HepG2 (cell line): ENCODE results near the gene CASD1. TPM values are rescaled to one million over a fixed set of nuclear protein-coding genes. Genes with fewer than 3 reads are reported as not detected.
A peak's percentile ranks its signal among the peaks of the same experiment; 100 is the strongest.

Experiments
- FOXA3 ChIP-seq: IDR thresholded peaks from 2 replicates; pipeline ENCODE4 v1.6.1; 2016; ENCODE audit warnings: missing genetic modification reagents, missing compliant biosample characterization
- MYPOP ChIP-seq: sonication (generic); formaldehyde crosslinking; IDR thresholded peaks from 2 replicates; pipeline ENCODE4 v1.8.1; 2023; ENCODE audit warnings: mild to moderate bottlenecking, moderate library complexity, missing genetic modification reagents
- PAXIP1 ChIP-seq: sonication (generic); formaldehyde crosslinking; conservative IDR thresholded peaks from 2 replicates; pipeline ENCODE4 v1.4.0; 2020; ENCODE audit warnings: mild to moderate bottlenecking, missing genetic modification reagents, moderate library complexity
- POLR2A ChIP-seq, 2 experiments: IDR thresholded peaks; 2 replicates each; pipeline ENCODE4 v1.6.1; 2011; ENCODE audit warnings: low read depth in 2 of 2, low read length in 2 of 2, mild to moderate bottlenecking in 1 of 2, moderate library complexity in 1 of 2; ENCODE audit not compliant: insufficient read depth in 1 of 2
- RERE ChIP-seq: IDR thresholded peaks from 2 replicates; pipeline ENCODE4 v1.6.1; 2016; ENCODE audit warnings: low read depth, missing genetic modification reagents, missing compliant biosample characterization
- SOX13 ChIP-seq, 3 experiments: fragments of 450-650 bp in 1 of 3; sonication (generic) in 1 of 3; formaldehyde crosslinking in 1 of 3; IDR thresholded peaks in 2 of 3; conservative IDR thresholded peaks in 1 of 3; 2 replicates each; pipeline versions ENCODE4 v1.5.0 to v1.6.1; 2016 to 2020; ENCODE audit warnings: antibody characterized with exemption in 1 of 3, mild to moderate bottlenecking in 1 of 3, missing compliant biosample characterization in 1 of 3, missing genetic modification reagents in 1 of 3, moderate library complexity in 1 of 3
- ZBTB21 ChIP-seq: sonication (generic); formaldehyde crosslinking; IDR thresholded peaks from 2 replicates; pipeline ENCODE4 v1.4.0; 2020; ENCODE audit warnings: missing genetic modification reagents
- ZNF280D ChIP-seq: sonication (generic); formaldehyde crosslinking; IDR thresholded peaks from 2 replicates; pipeline ENCODE4 v1.5.1; 2020; ENCODE audit warnings: mild to moderate bottlenecking, missing genetic modification reagents
- polyA plus RNA-seq, 8 experiments: library from polyadenylated mRNA; depleted of rRNA in 3 of 8; stranded (reverse) in 7 of 8; unstranded in 1 of 8; fragments of >200 nt; fragmentation: Illumina TruSeq in 4 of 8; extraction: Trizol in 4 of 8; gene quantifications; 2 replicates each; pipeline versions ENCODE4 v1.2.1 to v1.2.3, GENCODE V29; 2011 to 2016; ENCODE audit warnings: low read depth in 4 of 8, missing spikeins in 1 of 8, mixed read lengths in 1 of 8; ENCODE audit not compliant: insufficient read depth in 1 of 8
- total RNA-seq, 5 experiments: library from RNA; depleted of rRNA; stranded (reverse); fragments of >200 nt; fragmentation: Illumina TruSeq; extraction: Trizol; gene quantifications; 2 replicates each; pipeline ENCODE4 v1.2.3, GENCODE V29; 2016; ENCODE audit warnings: low read depth in 1 of 5
- TF ChIP-seq, protein P1 (sequence below): sonication (generic); formaldehyde crosslinking; IDR thresholded peaks from 2 replicates; pipeline ENCODE4 v1.4.0; 2020; ENCODE audit warnings: missing genetic modification reagents, borderline replicate concordance

The CASD1 gene
- total and polyA plus RNA-seq, 2 of the 13 experiments (the other 11 are each of a cell fraction or from before 2014, with no cell fraction given): 22.9 to 32.6 TPM

DNA sequence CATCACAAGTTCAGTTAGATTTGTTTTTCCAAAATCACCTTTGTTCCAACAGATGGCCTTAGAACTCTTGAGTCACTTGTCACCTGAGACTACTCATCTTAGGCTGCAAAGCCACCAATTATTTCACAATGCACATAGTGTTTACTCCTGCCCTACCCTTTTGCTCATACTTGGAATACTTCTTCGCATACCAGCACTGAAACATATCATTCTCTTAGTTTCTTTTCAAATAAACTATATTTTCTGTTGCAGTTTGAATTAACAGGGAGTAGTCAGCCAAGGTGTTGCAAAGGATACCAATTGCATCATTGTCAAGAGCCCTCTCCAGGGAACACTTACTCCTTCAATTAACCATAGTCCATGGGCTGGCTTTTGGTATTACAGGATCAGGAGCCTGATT, 71.0 kb downstream of the CASD1 start (continued):
- TF ChIP-seq RERE (CRISPR knock-in tag) (peak; percentile 72; the same call in 1 of the 2 replicates), MYPOP (CRISPR knock-in tag) (peak; percentile 39; the same call in 1 of the 2 replicates), PAXIP1 (CRISPR knock-in tag) (peak; percentile 73), FOXA3 (CRISPR knock-in tag) (peak; percentile 93), ZBTB21 (CRISPR knock-in tag) (no peak), POLR2A (IDR thresholded peaks at IDR 0.05; ENCODE audit: insufficient read depth in 1 of 2, low read depth in 2 of 2, low read length in 2 of 2) (no peak), SOX13 (IDR thresholded peaks at IDR 0.05) (peak; percentile 65; the same call in 1 of the 2 replicates), SOX13 (CRISPR knock-in tag; conservative IDR thresholded peaks at IDR 0.05 in 1 of 2, IDR thresholded peaks at IDR 0.05 in 1 of 2) (peak in 1 of 2 experiments; percentile 96; a peak in 2 of 4 replicates), ZNF280D (CRISPR knock-in tag) (0 out of 2 replicates have a peak, but pooled peaks have one; percentile 36)
- TF ChIP-seq, protein P1, sequence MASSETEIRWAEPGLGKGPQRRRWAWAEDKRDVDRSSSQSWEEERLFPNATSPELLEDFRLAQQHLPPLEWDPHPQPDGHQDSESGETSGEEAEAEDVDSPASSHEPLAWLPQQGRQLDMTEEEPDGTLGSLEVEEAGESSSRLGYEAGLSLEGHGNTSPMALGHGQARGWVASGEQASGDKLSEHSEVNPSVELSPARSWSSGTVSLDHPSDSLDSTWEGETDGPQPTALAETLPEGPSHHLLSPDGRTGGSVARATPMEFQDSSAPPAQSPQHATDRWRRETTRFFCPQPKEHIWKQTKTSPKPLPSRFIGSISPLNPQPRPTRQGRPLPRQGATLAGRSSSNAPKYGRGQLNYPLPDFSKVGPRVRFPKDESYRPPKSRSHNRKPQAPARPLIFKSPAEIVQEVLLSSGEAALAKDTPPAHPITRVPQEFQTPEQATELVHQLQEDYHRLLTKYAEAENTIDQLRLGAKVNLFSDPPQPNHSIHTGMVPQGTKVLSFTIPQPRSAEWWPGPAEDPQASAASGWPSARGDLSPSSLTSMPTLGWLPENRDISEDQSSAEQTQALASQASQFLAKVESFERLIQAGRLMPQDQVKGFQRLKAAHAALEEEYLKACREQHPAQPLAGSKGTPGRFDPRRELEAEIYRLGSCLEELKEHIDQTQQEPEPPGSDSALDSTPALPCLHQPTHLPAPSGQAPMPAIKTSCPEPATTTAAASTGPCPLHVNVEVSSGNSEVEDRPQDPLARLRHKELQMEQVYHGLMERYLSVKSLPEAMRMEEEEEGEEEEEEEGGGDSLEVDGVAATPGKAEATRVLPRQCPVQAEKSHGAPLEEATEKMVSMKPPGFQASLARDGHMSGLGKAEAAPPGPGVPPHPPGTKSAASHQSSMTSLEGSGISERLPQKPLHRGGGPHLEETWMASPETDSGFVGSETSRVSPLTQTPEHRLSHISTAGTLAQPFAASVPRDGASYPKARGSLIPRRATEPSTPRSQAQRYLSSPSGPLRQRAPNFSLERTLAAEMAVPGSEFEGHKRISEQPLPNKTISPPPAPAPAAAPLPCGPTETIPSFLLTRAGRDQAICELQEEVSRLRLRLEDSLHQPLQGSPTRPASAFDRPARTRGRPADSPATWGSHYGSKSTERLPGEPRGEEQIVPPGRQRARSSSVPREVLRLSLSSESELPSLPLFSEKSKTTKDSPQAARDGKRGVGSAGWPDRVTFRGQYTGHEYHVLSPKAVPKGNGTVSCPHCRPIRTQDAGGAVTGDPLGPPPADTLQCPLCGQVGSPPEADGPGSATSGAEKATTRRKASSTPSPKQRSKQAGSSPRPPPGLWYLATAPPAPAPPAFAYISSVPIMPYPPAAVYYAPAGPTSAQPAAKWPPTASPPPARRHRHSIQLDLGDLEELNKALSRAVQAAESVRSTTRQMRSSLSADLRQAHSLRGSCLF (CRISPR knock-in tag): no peak
